HG02759 (cell line): ENCODE measurements around the gene CHRNB1.
"Not testable (repeated sequence)": the region's sequence is repeated elsewhere in the genome, so short reads cannot be mapped to it uniquely, and the experiment has no call there.

Experiments
- ATAC-seq: cut with Tn5 transposase; IDR thresholded peaks from one replicate; pipeline ENCODE4 v1.9.1; 2021; ENCODE audit warnings: mild to moderate bottlenecking, moderate library complexity; ENCODE audit not compliant: unreplicated experiment

CHRNB1 gene

GRCh38 chr17:7466318-7466638 lies 21.4 kb downstream of the CHRNB1 start:
- no peak for ATAC-seq

GRCh38 chr17:7466639-7467341 lies 21.9 kb downstream of the CHRNB1 start:
- ATAC-seq, result no peak

- no peak for ATAC-seq
Measured at GRCh38 chr17:7467498-7467897, 22.6 kb downstream of the CHRNB1 start.

GRCh38 chr17:7468290-7468689 lies 23.4 kb downstream of the CHRNB1 start:
- ATAC-seq, result no peak

- ATAC-seq, result no peak
Measured at GRCh38 chr17:7468804-7469389, 24.0 kb downstream of the CHRNB1 start.

GRCh38 chr17:7469843-7470242 lies 25.0 kb downstream of the CHRNB1 start:
- not testable (repeated sequence) for ATAC-seq

- ATAC-seq, result not testable (repeated sequence)
Measured at GRCh38 chr17:7470457-7470973, 25.7 kb downstream of the CHRNB1 start.

- ATAC-seq, result no peak
Measured at GRCh38 chr17:7471729-7472128, 26.9 kb downstream of the CHRNB1 start.

- ATAC-seq, result not testable (repeated sequence)
Measured at GRCh38 chr17:7474767-7475166, 29.9 kb downstream of the CHRNB1 start.

GRCh38 chr17:7475764-7476422 lies 31.0 kb downstream of the CHRNB1 start:
- ATAC-seq, result no peak

GRCh38 chr17:7476494-7476893 lies 31.6 kb downstream of the CHRNB1 start:
- ATAC-seq, result no peak

- no peak for ATAC-seq
Measured at GRCh38 chr17:7476951-7477350, 32.1 kb downstream of the CHRNB1 start.

- no peak for ATAC-seq
Measured at GRCh38 chr17:7477392-7478275, 32.8 kb downstream of the CHRNB1 start.

- ATAC-seq, result no peak
Measured at GRCh38 chr17:7478276-7479212, 33.7 kb downstream of the CHRNB1 start.

GRCh38 chr17:7479213-7480088 lies 34.6 kb downstream of the CHRNB1 start, which contains the start of gene ZBTB4:
Gene ZBTB4 (minus strand): TSS chr17:7479631. CDS start chr17:7466801, 12,830 bp downstream.
- ATAC-seq, result no peak

- no peak for ATAC-seq
Measured at GRCh38 chr17:7480089-7480384, 35.2 kb downstream of the CHRNB1 start.

GRCh38 chr17:7481275-7481674 lies 36.4 kb downstream of the CHRNB1 start, which contains the start of gene SLC35G6:
Gene SLC35G6 (plus strand): TSS chr17:7481446. CDS start chr17:7481517, 71 bp downstream.
- ATAC-seq, result not testable (repeated sequence)

- not testable (repeated sequence) for ATAC-seq
Measured at GRCh38 chr17:7481842-7482741, 37.2 kb downstream of the CHRNB1 start.
